ENCODE data around the gene FRAT2.

GRCh38 chr10:97334370-97335175, at the start of gene FRAT2:
- no peak for TF ChIP-seq CEBPB (IDR thresholded peaks at IDR 0.05; ENCODE audit: low read depth, low read length)
- TF ChIP-seq POLR2A (IDR thresholded peaks at IDR 0.05; ENCODE audit: low read depth, low read length), result peak; percentile 73
- TF ChIP-seq CTCF (conservative IDR thresholded peaks at IDR 0.05; ENCODE audit: low read depth, low read length), result no peak
- TF ChIP-seq SMC3 (IDR thresholded peaks at IDR 0.05; ENCODE audit: low read depth, low read length), result no peak
- no peak for TF ChIP-seq ELK1 (IDR thresholded peaks at IDR 0.05; ENCODE audit: borderline replicate concordance, low read depth, low read length)
- peak; percentile 82 for TF ChIP-seq USF2 (IDR thresholded peaks at IDR 0.05; ENCODE audit: low read depth, low read length)
- peak; percentile 98 for TF ChIP-seq BHLHE40 (IDR thresholded peaks at IDR 0.05; ENCODE audit: low read depth, low read length)
- peak; percentile 79 for TF ChIP-seq MXI1 (IDR thresholded peaks at IDR 0.05; ENCODE audit: borderline replicate concordance, low read depth, low read length)
- TF ChIP-seq RFX5 (IDR thresholded peaks at IDR 0.05; ENCODE audit: low read depth, low read length), result no peak
- TF ChIP-seq NFE2L2 (IDR thresholded peaks at IDR 0.05; ENCODE audit: low read depth, low read length), result no peak
